M059J (cell line): ENCODE results near the gene FGFR2. TPM values are rescaled to one million over a fixed set of nuclear protein-coding genes. Genes with fewer than 3 reads are reported as not detected.
A peak's percentile ranks its signal among the peaks of the same experiment; 100 is the strongest.
"Not testable (repeated sequence)": the region's sequence is repeated elsewhere in the genome, so short reads cannot be mapped to it uniquely, and the experiment has no call there.

Experiments
- DNase-seq: peaks from one replicate; pipeline ENCODE4 v3.0.0-alpha.2; 2012; ENCODE audit warnings: low read depth
- total RNA-seq: library from RNA; depleted of rRNA; stranded (reverse); fragments of >200 nt; shearing (Covaris generic); gene quantifications from 2 replicates; pipeline ENCODE4 v1.2.3, GENCODE V29; 2014

Gene FGFR2
- total RNA-seq, 1 experiment from 2014 or later: 6.8 TPM

DNA sequence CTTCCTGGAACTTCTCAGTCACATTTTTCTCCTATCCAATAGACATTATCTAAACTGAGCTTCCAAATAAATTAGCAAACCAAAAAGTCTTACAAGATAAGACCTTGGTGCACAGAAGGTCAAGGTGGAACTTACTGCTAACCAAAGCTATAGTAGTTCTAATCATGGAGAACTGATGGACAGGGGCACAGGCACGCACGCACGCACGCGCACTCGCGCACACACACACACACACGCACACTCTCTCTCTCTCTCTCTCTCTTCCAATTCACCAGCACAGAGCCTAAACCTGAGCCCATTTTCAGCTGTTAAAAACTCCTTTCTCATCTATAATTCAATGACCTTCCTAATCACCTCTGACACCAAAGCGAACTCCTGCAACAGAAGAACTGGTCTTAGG is 7.5 kb downstream of the FGFR2 start:
- no peak for DNase-seq

DNA sequence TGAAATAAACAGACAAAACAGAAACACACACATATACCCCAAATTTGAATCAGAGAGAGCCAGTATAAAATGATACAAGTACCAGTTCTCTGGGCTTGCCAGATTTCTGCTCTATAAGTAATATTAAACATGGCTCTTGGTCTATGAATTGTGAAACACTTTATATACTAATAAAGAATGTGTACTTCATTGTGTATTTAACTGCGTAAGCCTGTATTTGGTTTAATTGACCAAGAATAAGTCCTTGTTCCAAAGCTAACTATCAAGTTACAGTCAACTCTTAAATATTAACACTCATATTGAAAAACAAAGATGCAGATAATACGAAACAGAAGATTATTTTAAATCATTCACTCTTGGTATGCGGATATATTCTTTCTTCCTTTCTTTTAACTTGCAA is 8.7 kb downstream of the FGFR2 start:
- DNase-seq: no peak

DNA sequence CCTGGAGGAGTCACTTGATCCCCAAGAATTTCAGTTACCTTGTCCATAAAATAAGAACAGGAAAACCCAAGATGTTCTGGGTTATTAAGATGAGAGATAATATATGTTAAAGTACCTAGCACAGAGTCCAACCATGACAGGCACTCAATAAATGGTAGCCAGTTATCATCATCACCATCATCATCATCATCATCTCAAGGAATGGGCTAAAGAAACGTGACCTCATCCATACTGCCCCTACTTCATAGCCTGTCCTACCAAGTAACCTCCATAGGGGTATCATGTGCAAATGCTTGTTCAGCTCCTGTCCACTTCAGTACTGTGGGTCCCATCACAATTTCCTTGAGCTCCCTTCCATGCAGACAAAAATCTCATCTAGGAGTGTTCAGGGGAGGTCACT is 14.4 kb downstream of the FGFR2 start:
- DNase-seq: no peak

DNA sequence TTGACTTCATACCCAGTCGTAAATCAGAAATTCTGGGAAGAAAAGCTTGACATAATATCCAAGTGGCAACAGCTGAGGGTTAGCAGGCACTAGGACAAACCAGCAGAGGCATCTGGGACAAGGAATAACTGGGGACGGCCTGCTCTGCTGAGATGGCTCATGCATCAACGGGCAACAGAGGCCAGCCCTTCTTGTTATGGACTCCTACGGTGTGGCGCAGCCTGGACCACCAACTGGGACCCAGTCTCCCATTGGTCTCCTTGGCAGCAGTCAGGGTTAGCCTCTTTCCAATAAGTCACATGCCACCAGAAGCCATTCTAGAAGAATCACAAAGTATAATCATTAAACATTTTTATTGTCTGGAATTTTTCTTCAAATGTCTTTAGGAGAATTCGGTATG is 15.0 kb downstream of the FGFR2 start:
- DNase-seq: no peak

DNA sequence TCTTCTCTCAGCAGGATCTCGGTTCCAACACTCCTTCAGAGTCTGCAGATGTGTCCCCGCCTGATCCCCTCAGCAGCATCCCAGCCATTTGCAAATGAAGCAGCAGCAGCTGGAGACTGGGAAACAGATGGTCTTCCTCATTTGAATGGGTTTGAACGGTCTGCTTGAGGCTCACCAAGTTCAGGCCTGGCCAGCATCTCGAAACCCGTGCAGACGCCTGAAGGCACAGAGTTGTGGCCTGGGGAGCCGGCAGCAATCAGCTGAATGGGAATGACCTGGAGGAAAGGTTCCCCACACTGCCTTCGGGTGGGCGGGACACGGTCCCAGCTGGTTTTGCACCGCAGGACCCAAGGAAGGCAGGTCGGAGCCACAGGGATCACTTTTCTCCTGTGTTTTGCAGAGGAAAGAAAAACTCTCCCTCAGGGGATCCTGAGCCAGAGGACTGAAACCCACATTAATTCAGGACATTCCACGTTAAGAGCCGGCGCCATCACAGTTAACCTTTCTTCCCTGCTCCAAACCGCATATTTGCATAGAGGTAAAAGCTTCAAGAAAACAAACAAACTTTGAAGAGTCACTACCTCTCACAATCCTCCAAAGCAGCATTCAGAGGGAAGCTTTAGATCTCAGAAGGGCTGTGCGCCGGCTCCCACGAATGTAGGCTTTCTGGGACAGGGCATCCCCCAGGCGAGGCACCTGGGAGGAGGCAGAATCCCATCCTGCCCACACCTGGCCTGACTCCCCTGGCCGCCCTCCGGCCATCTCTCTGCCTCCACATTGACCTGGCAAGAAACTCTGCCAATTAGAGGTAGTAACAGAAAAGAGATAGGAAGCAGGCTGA is 17.7 kb downstream of the FGFR2 start:
- DNase-seq: peak; percentile 22

DNA sequence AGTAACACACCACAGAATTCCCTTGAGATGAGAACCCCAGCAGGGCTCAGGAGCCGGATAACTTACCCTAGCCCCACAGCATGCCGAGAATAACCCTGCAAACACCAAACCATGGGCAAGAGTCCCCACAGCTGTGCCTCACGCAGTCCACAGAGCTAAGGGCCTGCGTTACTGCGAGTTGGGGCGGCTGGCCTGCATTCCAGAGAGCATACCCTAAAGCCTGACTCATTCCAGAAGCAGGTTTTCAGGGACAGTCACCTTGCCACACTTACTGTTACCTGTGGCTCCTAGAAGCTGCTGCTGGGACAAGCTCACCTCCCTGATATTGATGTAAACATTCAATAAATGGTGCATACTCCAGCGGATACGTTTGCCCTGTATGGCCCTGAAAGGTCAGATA is 18.6 kb downstream of the FGFR2 start:
- DNase-seq: peak; percentile 43

DNA sequence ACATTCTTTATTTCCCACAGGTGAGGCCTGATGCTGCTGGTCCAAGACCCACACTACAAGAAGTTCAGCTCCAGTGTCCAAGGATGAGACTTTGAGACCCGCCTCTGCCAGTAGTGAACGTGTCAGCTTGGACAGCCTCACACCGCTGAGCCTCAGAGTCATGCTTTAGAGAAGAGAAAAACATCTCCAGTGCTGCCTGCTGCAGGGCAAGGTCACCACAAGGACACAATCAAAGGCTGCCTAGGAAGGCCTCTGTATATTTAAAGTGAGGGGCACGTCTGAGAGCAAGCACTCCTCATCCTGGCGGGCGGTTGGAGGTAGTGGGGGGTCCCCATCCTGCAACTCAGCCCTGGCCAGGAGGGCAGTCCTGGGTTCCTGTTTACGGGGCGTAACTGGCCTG is 19.3 kb downstream of the FGFR2 start:
- DNase-seq: no peak

DNA sequence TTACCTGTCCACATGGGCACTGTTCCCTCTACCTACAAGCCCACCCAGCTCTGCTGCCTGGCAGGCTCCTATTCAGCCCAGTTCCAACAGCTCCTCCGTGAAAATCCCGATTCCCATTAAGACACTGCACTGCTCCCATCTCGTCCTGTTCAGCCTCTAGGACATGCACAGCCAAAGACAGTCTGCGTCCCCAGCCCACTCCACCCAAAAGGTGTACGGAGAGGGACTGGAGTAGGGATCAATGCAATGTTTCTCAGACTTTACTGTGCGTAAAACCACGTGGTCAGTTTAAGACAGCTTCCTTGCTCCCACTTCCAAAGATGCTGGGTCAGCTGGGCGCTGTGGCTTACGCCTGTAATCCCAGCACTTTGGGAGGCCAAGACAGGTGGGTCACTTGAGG is 19.9 kb downstream of the FGFR2 start:
- DNase-seq: no peak

DNA sequence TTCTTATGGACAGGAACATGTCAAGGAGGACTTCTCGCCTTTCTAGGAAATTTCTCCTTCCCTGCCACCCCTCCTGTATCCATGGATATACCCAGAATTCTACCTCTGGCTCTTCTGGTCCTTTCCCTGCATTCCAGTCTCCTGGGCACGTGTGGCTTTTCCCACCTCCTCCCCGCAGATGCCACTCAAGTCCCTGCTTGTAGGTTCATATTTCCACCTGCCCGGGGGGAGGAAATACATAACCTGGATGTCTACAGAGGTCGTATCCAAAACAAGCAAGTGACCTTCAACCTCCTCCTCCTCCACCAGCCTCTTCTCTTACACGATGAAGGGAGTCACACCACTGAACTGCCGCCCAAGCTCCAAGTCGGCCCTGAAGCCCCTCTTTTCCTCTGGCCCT is 20.7 kb downstream of the FGFR2 start:
- no peak for DNase-seq

DNA sequence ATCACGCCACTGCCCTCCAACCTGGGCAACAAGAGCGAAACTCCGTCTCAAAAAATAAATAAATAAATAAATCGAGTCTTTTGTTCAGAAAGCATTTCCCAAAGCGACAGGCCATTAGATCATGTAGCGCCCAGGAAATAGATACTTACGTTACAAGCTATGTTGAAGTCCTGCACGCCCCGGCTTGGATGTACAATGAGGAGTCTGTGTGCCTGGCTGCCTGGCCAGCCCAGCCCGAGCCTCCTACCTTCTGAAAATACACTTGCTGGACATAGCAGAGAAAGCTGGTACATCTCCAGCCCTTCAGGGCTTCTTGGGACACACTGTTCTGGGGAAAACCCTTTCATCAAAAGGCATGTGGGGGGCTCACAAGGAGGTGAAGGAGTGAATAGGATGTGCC is 22.1 kb downstream of the FGFR2 start:
- DNase-seq: no peak

DNA sequence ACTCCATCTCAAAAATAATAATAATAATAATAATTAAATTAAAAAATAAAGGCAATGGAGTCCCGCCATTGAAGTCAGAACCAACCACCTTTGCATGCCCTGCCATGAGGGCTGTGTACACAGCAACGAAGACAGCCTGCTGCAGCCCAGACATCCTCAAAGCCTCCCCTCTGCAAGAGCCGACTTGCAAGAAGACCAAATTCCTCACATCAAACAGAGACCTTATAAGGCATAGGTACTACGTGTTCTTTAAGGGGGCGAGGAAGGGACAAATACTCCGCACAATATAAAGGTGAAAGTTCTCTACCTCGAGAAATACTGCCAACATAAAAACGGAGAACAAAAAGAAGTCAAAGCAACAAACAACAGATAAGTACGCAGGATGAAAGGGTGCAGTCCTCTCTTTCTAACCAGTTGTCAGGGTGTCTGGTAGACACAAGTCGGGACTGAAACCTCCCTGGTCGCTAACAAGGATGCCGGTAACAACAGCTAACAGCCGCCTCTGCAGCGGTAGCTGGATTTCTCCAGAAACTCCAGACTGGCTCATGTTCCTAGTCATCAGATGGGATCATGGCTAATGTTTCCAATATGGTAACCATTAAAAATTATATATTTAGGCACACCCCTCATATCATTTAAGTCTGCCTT is 23.6 kb downstream of the FGFR2 start:
- no peak for DNase-seq

DNA sequence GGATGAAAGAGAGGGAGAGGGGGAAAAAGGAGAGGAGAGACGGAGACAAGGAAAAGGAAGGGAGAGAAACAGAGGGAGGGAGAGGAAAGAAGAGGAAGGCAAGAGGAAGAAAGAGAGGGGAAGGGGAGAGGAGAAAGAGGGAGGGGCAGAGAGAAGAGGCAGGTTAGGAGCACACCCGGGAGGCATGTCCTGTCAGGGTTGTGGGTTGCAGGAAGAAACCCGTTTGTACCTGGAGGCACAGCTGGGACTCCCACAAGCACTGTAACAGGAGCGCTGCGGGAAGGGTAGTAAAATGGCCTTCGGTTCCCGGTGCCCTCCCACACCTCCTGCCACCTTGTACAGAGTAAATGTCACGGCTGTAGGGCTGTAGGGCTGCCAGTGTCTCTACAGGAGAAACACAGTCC is 24.7 kb downstream of the FGFR2 start:
- no peak for DNase-seq

DNA sequence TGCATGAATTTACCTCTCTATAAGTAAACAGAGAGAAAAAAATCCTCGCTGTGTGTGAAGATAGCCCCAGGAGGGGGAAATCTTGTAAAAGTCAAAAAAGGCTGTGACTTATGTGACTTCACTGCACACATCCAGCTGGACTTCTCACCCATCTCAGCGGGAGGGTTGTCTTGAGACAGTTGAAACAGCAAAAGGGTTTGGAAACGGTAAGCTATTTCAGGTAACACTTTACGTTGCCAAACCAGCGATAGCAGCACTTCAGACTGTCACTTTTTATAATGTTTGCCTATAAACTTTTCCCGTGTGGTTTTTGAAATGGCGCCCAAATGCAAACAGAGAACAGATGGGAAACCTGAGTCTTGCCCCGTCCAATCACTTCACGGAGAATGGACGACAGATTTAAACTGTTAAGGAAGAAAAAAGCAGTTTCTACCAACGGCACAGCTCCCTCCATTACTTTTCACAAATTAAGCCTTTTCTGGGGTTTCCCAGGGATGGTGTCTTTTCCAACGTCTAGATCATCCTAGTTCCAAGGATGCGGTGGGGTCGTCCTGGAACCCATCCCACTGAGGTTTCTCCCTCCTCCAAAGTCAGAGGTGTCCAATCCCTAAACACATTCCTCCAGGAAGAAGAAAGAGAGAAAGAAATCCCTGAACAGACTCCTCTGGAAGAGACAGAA is 25.2 kb downstream of the FGFR2 start:
- DNase-seq: peak; percentile 36

DNA sequence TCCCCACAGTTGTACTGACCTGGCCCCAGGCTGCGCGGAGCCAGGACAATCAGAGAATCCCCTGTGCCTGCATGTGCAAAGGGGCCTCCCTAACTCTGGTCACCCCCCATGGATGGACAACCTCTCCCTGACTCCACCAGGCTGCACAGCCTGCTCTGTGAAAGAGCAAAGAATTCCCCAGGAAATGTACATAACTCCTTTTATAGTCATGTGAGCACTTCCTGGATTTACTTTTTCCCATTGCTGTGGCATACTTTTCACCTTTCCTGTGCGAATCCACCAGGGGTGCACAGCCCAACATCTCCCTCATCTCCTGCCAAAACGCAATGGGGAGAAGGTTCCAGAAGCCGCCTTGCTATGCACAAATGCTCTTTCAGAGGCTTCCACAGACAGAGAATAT is 27.9 kb downstream of the FGFR2 start:
- no peak for DNase-seq

DNA sequence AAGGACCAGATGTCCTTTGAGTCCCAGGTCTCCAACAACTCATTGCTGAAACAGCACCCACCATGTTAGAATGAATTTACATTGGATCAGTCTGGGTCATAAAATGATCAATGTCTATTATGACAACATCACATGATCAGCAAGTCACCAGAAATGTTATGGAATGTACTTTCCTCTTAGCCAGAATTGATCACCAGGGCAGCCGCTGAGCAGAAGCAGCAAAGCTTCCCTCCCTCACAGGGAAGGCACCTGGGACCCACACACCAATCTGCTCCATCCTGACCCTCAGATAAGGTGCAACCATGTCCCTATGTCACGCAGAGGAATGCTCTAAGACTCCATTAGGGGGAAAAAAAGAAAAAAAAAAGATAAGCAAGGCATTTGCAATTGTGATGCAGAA is 30.0 kb downstream of the FGFR2 start:
- DNase-seq: no peak

DNA sequence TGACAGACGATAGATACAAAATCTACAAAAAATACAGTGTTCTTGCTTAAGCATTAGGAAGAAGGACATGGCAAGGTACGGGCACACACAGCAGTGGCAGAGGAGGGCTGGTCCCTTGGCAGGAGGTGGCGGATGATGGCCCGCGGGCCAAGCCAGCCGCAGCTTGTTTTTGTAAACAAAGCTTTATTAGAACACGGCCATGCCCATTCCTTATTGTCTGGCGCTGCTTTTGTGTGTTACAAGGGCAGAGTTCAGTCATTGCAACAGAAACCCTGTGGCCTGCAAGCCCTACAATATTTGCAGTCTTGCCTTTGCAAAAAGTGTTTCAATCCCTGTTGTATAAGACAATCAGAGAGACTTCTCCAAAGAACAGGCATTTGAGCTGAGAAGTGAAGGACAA is 30.7 kb downstream of the FGFR2 start:
- DNase-seq: no peak

DNA sequence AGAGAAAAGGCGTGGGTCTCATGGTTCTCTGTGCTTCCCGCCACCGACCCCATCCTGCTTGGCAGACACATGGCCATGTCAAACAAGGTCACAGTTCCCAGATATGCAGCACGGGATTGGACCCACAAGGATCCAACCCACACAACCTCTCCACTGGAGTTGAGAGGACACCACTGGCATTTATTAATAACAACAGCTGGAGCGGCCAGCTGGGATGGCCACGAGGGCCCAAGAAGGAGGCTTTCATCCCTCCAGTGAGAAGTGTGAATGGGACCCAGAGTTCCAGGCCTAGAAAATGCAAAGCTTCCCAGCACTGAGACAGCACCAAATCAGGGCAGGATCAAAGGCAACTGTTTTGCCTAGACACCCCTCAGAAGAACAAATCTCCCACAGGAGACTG is 31.5 kb downstream of the FGFR2 start:
- DNase-seq: no peak

DNA sequence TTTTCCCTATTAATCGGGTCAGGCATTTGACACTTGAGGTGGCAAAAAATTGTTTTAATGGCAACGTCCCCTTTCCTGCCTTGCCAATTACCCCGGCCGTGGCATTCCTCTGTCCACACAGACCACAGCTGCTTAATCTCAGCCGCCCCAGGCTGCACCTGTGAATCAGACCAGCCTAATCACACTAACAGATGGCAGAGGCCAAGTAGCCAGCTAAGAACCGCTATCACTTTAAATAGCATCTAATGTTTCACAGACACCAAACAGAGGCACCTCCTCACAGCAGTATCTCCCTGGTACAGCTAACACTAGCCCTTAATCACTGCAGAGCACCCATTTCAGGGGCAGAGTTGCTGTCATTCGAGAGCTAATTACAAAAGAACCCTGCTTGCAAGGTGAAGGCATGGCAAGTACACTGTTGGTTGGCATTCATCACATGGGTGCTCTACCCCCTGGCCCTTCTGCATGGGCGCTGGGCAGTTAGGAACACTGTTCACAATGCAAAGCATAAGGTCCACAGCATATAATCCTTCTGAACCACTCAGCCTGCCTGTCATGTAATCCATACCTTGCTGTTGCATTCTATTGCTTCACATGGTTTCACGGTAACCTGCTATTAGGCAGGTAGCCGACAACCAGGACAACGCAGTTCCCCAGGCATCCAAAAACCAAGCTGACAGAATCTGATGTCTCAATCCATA is 38.8 kb downstream of the FGFR2 start:
- peak; percentile 48 for DNase-seq

DNA sequence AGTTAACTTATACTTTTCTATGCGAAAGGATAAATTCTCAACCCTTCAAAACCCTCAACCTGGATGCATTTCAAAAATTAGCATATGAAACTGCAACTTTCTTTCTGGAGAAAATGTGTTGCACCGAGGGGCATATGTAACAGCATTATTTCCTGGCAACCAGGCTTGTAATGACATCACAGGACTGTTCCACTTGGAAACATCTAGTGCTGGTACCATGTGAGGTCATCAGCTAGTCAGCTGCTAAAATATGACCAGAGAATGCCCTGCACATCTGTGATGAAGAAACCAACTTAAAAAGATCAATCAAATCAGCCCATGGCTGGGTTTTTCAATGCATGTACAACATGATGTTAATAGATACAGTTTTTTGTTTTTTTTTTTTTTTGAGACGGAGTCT is 40.0 kb downstream of the FGFR2 start:
- DNase-seq: no peak

DNA sequence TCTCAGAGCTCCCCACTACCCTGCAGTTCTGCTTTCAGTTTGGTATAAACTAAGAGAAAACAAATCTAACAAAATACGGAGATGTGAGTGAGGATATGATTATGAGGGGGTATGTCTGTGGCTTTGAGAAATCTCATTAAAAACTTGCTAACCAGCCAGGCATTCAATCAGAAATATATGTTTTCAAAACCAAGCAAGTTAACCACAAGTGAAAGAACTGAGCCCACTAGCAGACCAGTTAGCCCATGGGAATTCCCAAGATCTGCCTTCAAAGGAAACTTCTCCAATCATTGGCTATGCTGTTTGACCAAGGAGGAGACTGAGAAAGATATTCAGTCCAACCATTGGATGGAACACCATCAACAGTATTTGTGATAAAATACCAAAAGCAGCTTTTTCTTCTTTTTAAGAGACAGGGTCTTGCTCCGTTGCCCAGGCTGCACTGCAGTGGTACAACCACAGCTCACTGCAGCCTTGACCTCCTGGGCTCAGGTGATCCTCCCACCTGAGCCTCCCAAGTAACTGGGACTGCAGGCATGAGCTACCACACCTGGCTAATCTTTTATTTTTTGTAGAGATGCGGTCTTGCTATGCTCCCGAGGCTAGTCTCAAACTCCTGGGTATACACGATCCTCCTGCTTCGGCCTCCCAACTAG is 41.2 kb downstream of the FGFR2 start:
- DNase-seq: peak; percentile 20

DNA sequence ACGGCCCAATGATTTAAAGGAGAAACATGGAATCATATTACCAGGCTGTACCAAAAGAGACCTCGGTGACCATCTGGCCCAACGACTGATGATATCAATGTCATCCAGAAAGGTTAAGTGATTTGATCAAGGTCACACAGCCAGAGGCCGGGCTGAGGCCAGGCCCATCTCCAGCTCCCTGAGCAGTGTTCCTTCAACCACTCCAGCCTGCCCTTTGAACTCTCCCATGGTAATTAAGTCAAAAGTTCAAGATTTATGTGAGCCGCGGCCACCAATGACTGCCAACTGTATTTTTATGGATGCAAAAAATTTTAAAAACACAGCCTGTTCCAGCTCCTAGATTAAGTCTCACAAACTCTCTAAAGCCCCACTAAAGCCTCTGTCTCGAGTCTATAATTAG is 41.8 kb downstream of the FGFR2 start:
- DNase-seq: no peak

DNA sequence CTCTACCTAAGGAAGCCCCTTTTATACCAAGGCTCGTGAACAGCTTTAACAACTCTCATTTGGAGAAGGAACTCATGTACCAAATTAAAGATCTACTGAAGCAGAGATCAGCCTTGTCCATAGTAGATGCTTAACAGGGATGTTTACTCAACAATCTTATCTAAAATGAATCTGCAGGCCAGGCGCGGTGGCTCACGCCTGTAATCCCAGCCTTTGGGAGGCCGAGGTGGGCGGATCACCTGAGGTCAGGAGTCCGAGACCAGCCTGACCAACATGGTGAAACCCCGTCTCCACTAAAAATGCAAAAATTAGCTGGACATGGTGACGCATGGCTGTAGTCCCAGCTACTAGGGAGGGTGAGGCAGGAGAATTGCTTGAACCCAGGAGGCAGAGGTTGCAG is 43.3 kb downstream of the FGFR2 start:
- DNase-seq: not testable (repeated sequence)
